DND-41 (cell line): ENCODE results near the gene AMMECR1L.

Source experiments
- EZH2 ChIP-seq: IDR thresholded peaks from 3 replicates; pipeline ENCODE4 v1.6.1; 2012; ENCODE audit warnings: borderline replicate concordance, low read depth, mild to moderate bottlenecking, moderate library complexity, low read length, inconsistent platforms; ENCODE audit not compliant: severe bottlenecking
- TF ChIP-seq, protein P1 (sequence below): IDR thresholded peaks from 2 replicates; pipeline ENCODE4 v1.5.1; 2012; ENCODE audit warnings: borderline replicate concordance, low read length, moderate library complexity, mild to moderate bottlenecking; ENCODE audit not compliant: poor library complexity, severe bottlenecking; ENCODE audit errors: extremely low read depth

DNA sequence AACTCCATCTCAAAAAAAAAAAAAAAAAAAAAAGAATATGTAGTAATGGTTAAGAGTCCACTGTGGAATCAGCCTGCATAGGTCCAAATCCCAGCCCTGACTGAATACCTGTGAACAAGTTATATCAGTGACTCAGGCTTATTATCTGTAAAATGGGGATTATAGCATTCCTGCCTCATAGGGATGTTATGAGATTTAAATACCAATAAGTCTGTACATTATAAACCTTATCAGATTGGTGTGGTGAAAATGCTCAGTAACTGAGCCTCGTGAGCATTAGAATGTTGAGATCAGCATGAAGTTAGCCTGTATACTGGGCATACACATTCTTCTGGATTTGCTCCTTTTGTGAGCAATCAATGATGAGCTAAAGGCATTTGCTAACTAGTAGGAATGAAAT is 3.0 kb upstream of the AMMECR1L start:
- TF ChIP-seq, protein P1, sequence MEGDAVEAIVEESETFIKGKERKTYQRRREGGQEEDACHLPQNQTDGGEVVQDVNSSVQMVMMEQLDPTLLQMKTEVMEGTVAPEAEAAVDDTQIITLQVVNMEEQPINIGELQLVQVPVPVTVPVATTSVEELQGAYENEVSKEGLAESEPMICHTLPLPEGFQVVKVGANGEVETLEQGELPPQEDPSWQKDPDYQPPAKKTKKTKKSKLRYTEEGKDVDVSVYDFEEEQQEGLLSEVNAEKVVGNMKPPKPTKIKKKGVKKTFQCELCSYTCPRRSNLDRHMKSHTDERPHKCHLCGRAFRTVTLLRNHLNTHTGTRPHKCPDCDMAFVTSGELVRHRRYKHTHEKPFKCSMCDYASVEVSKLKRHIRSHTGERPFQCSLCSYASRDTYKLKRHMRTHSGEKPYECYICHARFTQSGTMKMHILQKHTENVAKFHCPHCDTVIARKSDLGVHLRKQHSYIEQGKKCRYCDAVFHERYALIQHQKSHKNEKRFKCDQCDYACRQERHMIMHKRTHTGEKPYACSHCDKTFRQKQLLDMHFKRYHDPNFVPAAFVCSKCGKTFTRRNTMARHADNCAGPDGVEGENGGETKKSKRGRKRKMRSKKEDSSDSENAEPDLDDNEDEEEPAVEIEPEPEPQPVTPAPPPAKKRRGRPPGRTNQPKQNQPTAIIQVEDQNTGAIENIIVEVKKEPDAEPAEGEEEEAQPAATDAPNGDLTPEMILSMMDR = no peak
- TF ChIP-seq EZH2 = no peak
